Cardiac fibroblast (primary cell): ENCODE data around the gene SKP2.
A peak's percentile ranks its signal among the peaks of the same experiment; 100 is the strongest.

Source experiments
- DNase-seq, 2 donors: peaks; one replicate each; pipeline versions ENCODE4 v3.0.0 to v3.0.0-alpha.2; 2010; ENCODE audit warnings: low read depth in 2 of 2
- H3K4me3 ChIP-seq, 2 donors: replicated peaks in 1 of 2; 1 replicate in 1 of 2; 2 replicates in 1 of 2; pipeline ENCODE4 v1.5.1; 2011; ENCODE audit warnings: low read depth in 2 of 2, low read length in 2 of 2, mild to moderate bottlenecking in 2 of 2, moderate library complexity in 1 of 2
- TF ChIP-seq, protein P1 (sequence below): IDR thresholded peaks from one replicate; pipeline ENCODE4 v1.5.1; 2011; ENCODE audit warnings: low read depth, mild to moderate bottlenecking, low read length, inconsistent platforms

SKP2 gene

DNA sequence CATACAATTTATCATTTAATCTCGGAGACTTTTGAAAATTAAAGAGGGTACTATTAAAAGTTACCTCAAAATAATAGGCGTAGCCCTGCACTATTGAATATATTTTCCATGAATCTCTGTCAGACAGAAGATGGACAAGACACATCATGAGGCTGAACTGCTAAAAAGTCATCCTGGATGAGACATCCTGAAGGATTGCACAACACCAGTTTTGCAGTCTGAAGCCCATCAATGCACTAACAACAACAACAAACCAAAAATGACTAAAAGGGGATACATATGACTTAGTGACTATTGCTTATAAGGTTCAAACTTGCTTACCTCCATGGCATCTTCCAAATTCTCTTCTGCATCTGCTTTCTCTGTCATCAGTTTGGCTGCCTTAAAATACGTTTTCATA is 15.9 kb upstream of the SKP2 start:
- TF ChIP-seq, protein P1, sequence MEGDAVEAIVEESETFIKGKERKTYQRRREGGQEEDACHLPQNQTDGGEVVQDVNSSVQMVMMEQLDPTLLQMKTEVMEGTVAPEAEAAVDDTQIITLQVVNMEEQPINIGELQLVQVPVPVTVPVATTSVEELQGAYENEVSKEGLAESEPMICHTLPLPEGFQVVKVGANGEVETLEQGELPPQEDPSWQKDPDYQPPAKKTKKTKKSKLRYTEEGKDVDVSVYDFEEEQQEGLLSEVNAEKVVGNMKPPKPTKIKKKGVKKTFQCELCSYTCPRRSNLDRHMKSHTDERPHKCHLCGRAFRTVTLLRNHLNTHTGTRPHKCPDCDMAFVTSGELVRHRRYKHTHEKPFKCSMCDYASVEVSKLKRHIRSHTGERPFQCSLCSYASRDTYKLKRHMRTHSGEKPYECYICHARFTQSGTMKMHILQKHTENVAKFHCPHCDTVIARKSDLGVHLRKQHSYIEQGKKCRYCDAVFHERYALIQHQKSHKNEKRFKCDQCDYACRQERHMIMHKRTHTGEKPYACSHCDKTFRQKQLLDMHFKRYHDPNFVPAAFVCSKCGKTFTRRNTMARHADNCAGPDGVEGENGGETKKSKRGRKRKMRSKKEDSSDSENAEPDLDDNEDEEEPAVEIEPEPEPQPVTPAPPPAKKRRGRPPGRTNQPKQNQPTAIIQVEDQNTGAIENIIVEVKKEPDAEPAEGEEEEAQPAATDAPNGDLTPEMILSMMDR, result no peak
- peak in 1 of 2 donors; percentile 20 for DNase-seq
- H3K4me3 ChIP-seq, result no peak overlapping the region

DNA sequence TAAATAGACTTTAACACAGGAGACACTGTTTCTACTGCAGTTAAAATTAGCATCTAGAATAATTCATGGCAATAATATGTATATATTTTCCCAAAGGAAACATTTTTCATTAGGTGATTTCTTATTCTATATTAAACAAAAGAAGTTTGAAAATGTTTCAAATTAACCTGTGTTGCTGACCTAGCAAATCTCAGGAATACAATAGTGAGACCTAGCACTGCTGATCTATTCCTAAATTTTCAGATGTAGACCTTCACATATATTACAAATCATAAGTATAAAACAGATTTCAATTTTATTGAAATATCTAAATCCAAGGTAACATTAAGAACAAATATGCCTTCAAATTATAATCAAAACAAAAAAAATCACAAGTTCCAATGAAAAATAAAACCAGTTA is 15.3 kb upstream of the SKP2 start:
- no peak for DNase-seq
- TF ChIP-seq, protein P1, result no peak
- H3K4me3 ChIP-seq, result no peak overlapping the region

DNA sequence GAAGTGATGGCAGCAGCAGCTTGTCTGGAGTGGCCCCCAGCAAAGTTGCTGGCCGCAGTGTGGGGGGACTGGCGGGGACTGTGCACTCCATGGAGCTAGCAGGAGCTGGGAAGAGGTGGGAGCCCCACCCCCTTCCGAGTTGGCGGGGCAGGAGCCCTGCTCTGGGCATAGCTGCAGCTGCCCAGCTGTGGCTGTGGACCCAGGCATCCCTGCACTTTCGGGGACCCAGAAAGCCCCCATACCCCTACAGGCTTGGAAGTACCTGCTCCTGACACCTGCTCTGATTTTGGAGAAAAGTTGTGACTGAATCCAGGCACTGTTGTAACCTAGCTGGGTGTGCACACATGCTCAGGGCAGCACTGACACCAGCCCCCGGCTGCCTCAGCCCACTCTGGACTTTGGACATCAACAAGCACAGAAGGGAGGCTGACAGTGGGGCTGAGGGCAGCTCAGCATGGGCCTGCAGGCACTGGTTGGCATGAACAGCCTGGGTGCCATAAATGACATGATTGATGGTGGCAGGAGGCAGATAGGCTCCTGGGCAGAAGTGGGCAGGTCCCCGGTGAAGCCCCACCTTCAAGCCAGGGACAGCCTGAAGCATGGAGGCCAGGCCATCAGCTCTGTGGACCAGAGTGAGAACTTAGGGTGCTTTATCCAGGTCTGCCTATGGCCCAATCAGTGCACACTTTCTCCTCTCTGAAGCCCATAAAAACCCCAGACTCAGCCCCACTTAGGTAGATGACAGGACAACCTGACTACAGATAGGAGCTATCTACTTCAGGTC is 12.8 kb upstream of the SKP2 start:
- DNase-seq, result no peak
- TF ChIP-seq, protein P1, result no peak
- H3K4me3 ChIP-seq, result no peak overlapping the region

DNA sequence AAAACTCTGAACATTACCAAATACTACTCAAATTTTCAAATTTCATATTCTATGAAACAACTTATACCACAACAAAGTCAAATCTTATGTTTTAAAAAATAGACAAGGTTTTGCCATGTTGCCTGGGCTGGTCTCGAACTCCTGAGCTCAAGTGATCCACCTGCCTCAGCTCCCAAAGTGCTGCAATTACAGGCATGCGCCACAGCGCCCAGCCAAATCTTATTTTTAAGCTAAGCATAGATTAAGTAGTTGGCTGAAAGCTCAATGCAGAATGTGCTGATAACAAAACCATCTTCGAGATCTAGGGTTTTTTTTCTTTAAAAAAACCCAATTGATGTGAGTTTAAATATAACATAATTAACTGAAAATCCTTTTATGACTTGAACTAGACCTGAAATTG is 6.6 kb upstream of the SKP2 start:
- H3K4me3 ChIP-seq, result no peak overlapping the region
- TF ChIP-seq, protein P1, result no peak
- no peak for DNase-seq

DNA sequence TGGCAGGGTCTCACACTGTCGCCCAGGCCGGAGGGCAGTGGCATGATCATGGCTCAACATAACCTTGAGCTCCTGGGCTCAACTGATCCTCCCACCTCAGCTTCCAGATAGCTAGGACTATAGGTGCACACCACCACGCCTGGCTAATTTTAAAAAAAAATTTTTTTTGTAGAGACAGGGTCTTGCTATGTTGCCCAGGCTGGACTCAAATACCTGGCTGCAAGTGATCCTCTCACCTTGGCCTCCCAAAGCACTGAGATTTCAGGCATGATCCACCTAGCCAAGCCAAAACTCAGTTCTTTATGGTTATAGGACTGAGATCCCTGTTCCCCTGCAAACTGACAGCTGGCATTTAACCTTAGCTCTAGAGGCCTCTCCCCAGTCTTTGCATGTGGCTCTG is 5.5 kb upstream of the SKP2 start:
- no peak for DNase-seq
- TF ChIP-seq, protein P1, result no peak
- no peak overlapping the region for H3K4me3 ChIP-seq

DNA sequence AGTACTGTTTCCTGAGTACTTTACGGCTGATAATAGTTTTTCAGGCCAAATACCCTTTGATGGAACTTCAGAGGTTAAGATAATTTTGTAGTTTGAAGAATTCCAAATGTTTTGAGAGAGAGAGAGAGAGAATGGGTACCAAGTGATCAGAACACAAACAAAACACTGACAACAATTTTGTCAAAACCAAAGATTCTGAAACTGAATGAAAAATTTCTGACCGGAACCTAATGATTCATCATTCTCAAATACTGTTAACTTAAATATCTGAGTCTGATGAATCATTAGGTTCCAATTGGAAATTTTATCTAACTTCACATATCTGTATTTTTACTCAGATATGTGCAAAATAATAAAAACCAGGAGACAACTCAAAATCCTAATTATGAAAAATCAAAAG is 4.2 kb upstream of the SKP2 start:
- H3K4me3 ChIP-seq, result no peak overlapping the region
- TF ChIP-seq, protein P1, result no peak
- peak; percentile 17 to 50 for DNase-seq
